Activated naive CD4-positive, alpha-beta T cell treated with anti-CD3 and anti-CD28 coated beads, Interleukin-2, amount 50 U/mL, for 72 hours (primary cell): Measurements from ENCODE around the gene SELENOI. TPM values are rescaled to one million over a fixed set of nuclear protein-coding genes. Genes with fewer than 3 reads are reported as not detected.

ENCODE experiments used
- total RNA-seq, 2 donors: library from RNA; stranded (reverse); gene quantifications; one replicate each; pipeline ENCODE4 v1.2.3, GENCODE V29; 2022

The SELENOI gene
- total RNA-seq, 2 donors from 2014 or later, result 24.4 to 45.0 TPM

Other genes with a start within 250 kb of the SELENOI start
- 10 to 100 TPM in 1 of 2 donors, under 1 TPM in 1; 0.96 to 10.4 TPM for gene GAREM2, start 173.1 kb upstream of the SELENOI start, total RNA-seq
- 100 to 1,000 TPM in 1 of 2 donors, 10 to 100 TPM in 1; 85.0 to 140 TPM for gene HADHA, start 101.5 kb upstream of the SELENOI start, total RNA-seq
- gene HADHB, start 101.2 kb upstream of the SELENOI start, total RNA-seq, result 10 to 100 TPM; 60.8 to 74.1 TPM
- 1 to 10 TPM in 1 of 2 donors, under 1 TPM in 1; 0.57 to 7.5 TPM for gene ADGRF3, start 646 bp downstream of the SELENOI start, total RNA-seq
- gene DRC1, start 55.8 kb downstream of the SELENOI start, total RNA-seq, result not detected
- 1 to 10 TPM in 1 of 2 donors, under 1 TPM in 1; 0.16 to 2.7 TPM for gene OTOF, start 132.0 kb downstream of the SELENOI start, total RNA-seq